Pons (tissue), 1 donor: ENCODE measurements around the gene POU5F1.
"Not testable (repeated sequence)": the region's sequence is repeated elsewhere in the genome, so short reads cannot be mapped to it uniquely, and the experiment has no call there.

Experiments
- DNase-seq: peaks from one replicate; pipeline ENCODE4 v3.0.0-alpha.2; 2016; ENCODE audit warnings: low spot score

POU5F1 gene

GRCh38 chr6:31165986-31166385 is 4.5 kb downstream of the POU5F1 start:
- no peak for DNase-seq

- DNase-seq = not testable (repeated sequence)
Observed at GRCh38 chr6:31165064-31165832, 5.2 kb downstream of the POU5F1 start.

GRCh38 chr6:31164475-31165063 is 5.9 kb downstream of the POU5F1 start:
- DNase-seq = not testable (repeated sequence)

GRCh38 chr6:31163922-31164321 is 6.6 kb downstream of the POU5F1 start:
- no peak for DNase-seq

GRCh38 chr6:31162463-31163165 is 7.9 kb downstream of the POU5F1 start:
- no peak for DNase-seq

GRCh38 chr6:31161216-31162126 is 9.0 kb downstream of the POU5F1 start:
- DNase-seq = no peak

GRCh38 chr6:31158863-31159855 is 11.3 kb downstream of the POU5F1 start:
- DNase-seq = no peak

GRCh38 chr6:31158140-31158862 is 12.2 kb downstream of the POU5F1 start, which contains the start of gene TCF19:
TCF19 (plus strand) TSS chr6:31158589; CDS start chr6:31159470, 881 bp downstream.
- peak; percentile 98 for DNase-seq

- no peak for DNase-seq
Observed at GRCh38 chr6:31157513-31158139, 12.9 kb downstream of the POU5F1 start, which contains the start of gene CCHCR1. CCHCR1 (minus strand) TSS chr6:31157802; CDS start chr6:31157600, 202 bp downstream.

- DNase-seq = no peak
Observed at GRCh38 chr6:31156641-31157040, 13.8 kb downstream of the POU5F1 start.

GRCh38 chr6:31154436-31154835 is 16.0 kb downstream of the POU5F1 start:
- no peak for DNase-seq

GRCh38 chr6:31152781-31153180 is 17.7 kb downstream of the POU5F1 start:
- no peak for DNase-seq

- DNase-seq = no peak
Observed at GRCh38 chr6:31149827-31150447, 20.5 kb downstream of the POU5F1 start.

- DNase-seq = no peak
Observed at GRCh38 chr6:31145386-31145785, 25.1 kb downstream of the POU5F1 start.

GRCh38 chr6:31144970-31145340 is 25.5 kb downstream of the POU5F1 start:
- no peak for DNase-seq

- no peak for DNase-seq
Observed at GRCh38 chr6:31144296-31144969, 26.0 kb downstream of the POU5F1 start.

- no peak for DNase-seq
Observed at GRCh38 chr6:31143148-31143547, 27.3 kb downstream of the POU5F1 start.

GRCh38 chr6:31142361-31142761 is 28.1 kb downstream of the POU5F1 start:
- no peak for DNase-seq
